Vagina (tissue), 2 donors: ENCODE results near the gene PNLIPRP1. TPM values are rescaled to one million over a fixed set of nuclear protein-coding genes. Genes with fewer than 3 reads are reported as not detected.

ENCODE experiments used
- DNase-seq, 2 donors: peaks; one replicate each; pipeline ENCODE4 v3.0.0-alpha.2; 2017; ENCODE audit errors: extremely low spot score in 2 of 2
- H3K27ac ChIP-seq: fragments of 200-600 bp; sonication (generic); one replicate; pipeline ENCODE4 v1.5.1; 2019
- H3K27me3 ChIP-seq: fragments of 200-600 bp; sonication (generic); one replicate; pipeline ENCODE4 v1.5.1; 2019
- H3K36me3 ChIP-seq, 2 donors: fragments of 200-600 bp; sonication (generic); one replicate each; pipeline ENCODE4 v1.5.1; 2017 to 2019
- H3K4me1 ChIP-seq: fragments of 200-600 bp; sonication (generic); one replicate; pipeline ENCODE4 v1.5.1; 2019
- H3K4me3 ChIP-seq, 2 donors: fragments of 200-600 bp; sonication (generic); 1 replicate in 1 of 2; 2 replicates in 1 of 2; pipeline ENCODE4 v1.5.1; 2016 to 2019
- H3K9me3 ChIP-seq: fragments of 200-600 bp; sonication (generic); one replicate; pipeline ENCODE4 v1.5.1; 2019
- POLR2A ChIP-seq, 2 donors: fragments of 450-650 bp; IDR thresholded peaks; one replicate each; pipeline ENCODE4 v1.6.1; 2017; ENCODE audit warnings: antibody characterized with exemption in 2 of 2, mild to moderate bottlenecking in 2 of 2, moderate library complexity in 2 of 2
- POLR2AphosphoS5 ChIP-seq, 2 donors: sonication (generic); formaldehyde crosslinking; IDR thresholded peaks; one replicate each; pipeline ENCODE4 v1.9.0; 2017; ENCODE audit warnings: antibody characterized with exemption in 2 of 2, mild to moderate bottlenecking in 2 of 2, low read depth in 1 of 2; ENCODE audit not compliant: insufficient read depth in 1 of 2
- intact Hi-C: fragments of 100-400 bp; cut with DNase I; formaldehyde crosslinking; loops from one replicate; pipeline ENCODE4 v1.15.1; 2023
- total RNA-seq: library from RNA; depleted of rRNA; stranded (reverse); fragments of >200 nt; gene quantifications from one replicate; pipeline ENCODE4 v1.2.3, GENCODE V29; 2016
- TF ChIP-seq, protein P1 (sequence below), 3 experiments: fragments of 450-650 bp in 2 of 3; fragments of 200-600 bp in 1 of 3; sonication (generic) in 1 of 3; IDR thresholded peaks; one replicate each; pipeline ENCODE4 v1.5.1; 2017 to 2019; ENCODE audit warnings: antibody characterized with exemption in 3 of 3, mild to moderate bottlenecking in 2 of 3, moderate library complexity in 2 of 3

PNLIPRP1 gene
- total RNA-seq, 1 donor from 2014 or later = not detected

- no peaks in the 10 kb centered on the region for H3K4me1 ChIP-seq
- H3K27me3 ChIP-seq = no peaks in the 10 kb centered on the region
- H3K36me3 ChIP-seq = no peaks in the 10 kb centered on the region
- H3K27ac ChIP-seq = no peak overlapping the region
- H3K9me3 ChIP-seq = no peaks in the 10 kb centered on the region
- intact Hi-C loops = no loop called here
- TF ChIP-seq POLR2AphosphoS5 (IDR thresholded peaks at IDR 0.05; ENCODE audit: insufficient read depth in 1 of 2, low read depth in 1 of 2) (no peak), POLR2A (IDR thresholded peaks at IDR 0.05) (no peak)
- TF ChIP-seq, protein P1, sequence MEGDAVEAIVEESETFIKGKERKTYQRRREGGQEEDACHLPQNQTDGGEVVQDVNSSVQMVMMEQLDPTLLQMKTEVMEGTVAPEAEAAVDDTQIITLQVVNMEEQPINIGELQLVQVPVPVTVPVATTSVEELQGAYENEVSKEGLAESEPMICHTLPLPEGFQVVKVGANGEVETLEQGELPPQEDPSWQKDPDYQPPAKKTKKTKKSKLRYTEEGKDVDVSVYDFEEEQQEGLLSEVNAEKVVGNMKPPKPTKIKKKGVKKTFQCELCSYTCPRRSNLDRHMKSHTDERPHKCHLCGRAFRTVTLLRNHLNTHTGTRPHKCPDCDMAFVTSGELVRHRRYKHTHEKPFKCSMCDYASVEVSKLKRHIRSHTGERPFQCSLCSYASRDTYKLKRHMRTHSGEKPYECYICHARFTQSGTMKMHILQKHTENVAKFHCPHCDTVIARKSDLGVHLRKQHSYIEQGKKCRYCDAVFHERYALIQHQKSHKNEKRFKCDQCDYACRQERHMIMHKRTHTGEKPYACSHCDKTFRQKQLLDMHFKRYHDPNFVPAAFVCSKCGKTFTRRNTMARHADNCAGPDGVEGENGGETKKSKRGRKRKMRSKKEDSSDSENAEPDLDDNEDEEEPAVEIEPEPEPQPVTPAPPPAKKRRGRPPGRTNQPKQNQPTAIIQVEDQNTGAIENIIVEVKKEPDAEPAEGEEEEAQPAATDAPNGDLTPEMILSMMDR (IDR thresholded peaks at IDR 0.05) = no peak
- no peak for DNase-seq
- H3K4me3 ChIP-seq = no peak overlapping the region
Observed at GRCh38 chr10:116598329-116598728, 7.6 kb downstream of the PNLIPRP1 start.

GRCh38 chr10:116599991-116600390 is 9.2 kb downstream of the PNLIPRP1 start:
- TF ChIP-seq, protein P1 (IDR thresholded peaks at IDR 0.05) = no peak
- TF ChIP-seq POLR2AphosphoS5 (IDR thresholded peaks at IDR 0.05; ENCODE audit: insufficient read depth in 1 of 2, low read depth in 1 of 2) (no peak), POLR2A (IDR thresholded peaks at IDR 0.05) (no peak)
- Histone ChIP-seq H3K27me3 (no peaks in the 10 kb centered on the region), H3K4me3 (no peak overlapping the region), H3K9me3 (no peaks in the 10 kb centered on the region), H3K4me1 (no peaks in the 10 kb centered on the region), H3K36me3 (no peaks in the 10 kb centered on the region), H3K27ac (no peak overlapping the region)
- intact Hi-C loops = no loop called here
- no peak for DNase-seq

DNA sequence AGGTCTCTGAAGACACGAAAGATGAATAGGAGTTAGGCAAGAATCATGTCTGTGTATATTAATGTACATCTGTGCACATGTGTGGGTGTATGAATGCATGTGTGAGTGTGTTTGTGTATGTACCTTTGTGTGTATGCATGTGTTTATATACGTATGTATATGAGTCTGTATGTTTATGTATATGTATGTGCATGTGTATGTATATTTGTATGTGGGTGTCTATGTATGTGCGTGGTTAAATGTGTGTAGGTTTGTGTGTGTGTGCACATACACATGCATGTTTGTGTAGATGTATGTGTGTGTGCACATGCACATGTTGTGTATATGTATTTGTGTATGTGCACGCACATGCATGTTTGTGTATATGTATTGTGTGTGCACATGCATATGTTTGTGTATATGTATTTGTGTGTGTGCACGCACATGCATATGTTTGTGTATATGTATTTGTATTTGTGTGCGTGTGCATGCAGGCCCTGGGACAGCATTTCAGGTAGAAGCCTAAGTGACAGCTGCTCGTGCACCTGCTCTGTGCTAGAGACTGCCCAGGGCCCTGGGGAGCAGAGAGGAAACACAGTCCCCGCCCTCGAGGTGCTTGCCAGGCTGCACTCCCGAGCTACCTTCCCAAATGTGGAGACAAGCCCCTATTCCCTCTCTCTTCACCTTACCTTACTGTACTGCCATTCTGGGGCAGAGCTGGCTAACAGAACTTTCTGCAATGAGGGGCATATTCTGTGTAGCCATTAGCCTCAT is 12.1 kb downstream of the PNLIPRP1 start:
- no peak for DNase-seq
- H3K9me3 ChIP-seq = no peaks in the 10 kb centered on the region
- TF ChIP-seq, protein P1 (IDR thresholded peaks at IDR 0.05) = no peak
- TF ChIP-seq POLR2A (IDR thresholded peaks at IDR 0.05) (no peak), POLR2AphosphoS5 (IDR thresholded peaks at IDR 0.05; ENCODE audit: insufficient read depth in 1 of 2, low read depth in 1 of 2) (no peak)
- no peaks in the 10 kb centered on the region for H3K4me1 ChIP-seq
- no peaks in the 10 kb centered on the region for H3K36me3 ChIP-seq
- intact Hi-C loops = no loop called here
- no peak overlapping the region for H3K4me3 ChIP-seq
- H3K27ac ChIP-seq = no peak overlapping the region
- H3K27me3 ChIP-seq = no peaks in the 10 kb centered on the region

GRCh38 chr10:116606061-116606483 is 15.3 kb downstream of the PNLIPRP1 start:
- TF ChIP-seq POLR2AphosphoS5 (IDR thresholded peaks at IDR 0.05; ENCODE audit: insufficient read depth in 1 of 2, low read depth in 1 of 2) = no peak
- TF ChIP-seq, protein P1 (IDR thresholded peaks at IDR 0.05) = no peak
- TF ChIP-seq POLR2A (IDR thresholded peaks at IDR 0.05) = no peak
- intact Hi-C loops = no loop called here

GRCh38 chr10:116607336-116607735 is 16.6 kb downstream of the PNLIPRP1 start:
- H3K4me3 ChIP-seq = no peak overlapping the region
- intact Hi-C loops = no loop called here
- no peak for DNase-seq

More at GRCh38 chr10:116606061-116606483, 15.3 kb downstream of the PNLIPRP1 start:
- Histone ChIP-seq H3K4me1 (no peaks in the 10 kb centered on the region), H3K27me3 (no peaks in the 10 kb centered on the region), H3K27ac (no peak overlapping the region), H3K36me3 (no peaks in the 10 kb centered on the region), H3K4me3 (no peak overlapping the region), H3K9me3 (no peaks in the 10 kb centered on the region)
- no peak for DNase-seq

More at GRCh38 chr10:116607336-116607735, 16.6 kb downstream of the PNLIPRP1 start:
- no peaks in the 10 kb centered on the region for H3K36me3 ChIP-seq
- no peaks in the 10 kb centered on the region for H3K27me3 ChIP-seq
- no peak overlapping the region for H3K27ac ChIP-seq
- H3K4me1 ChIP-seq = no peaks in the 10 kb centered on the region
- TF ChIP-seq, protein P1 (IDR thresholded peaks at IDR 0.05) = no peak
- TF ChIP-seq POLR2AphosphoS5 (IDR thresholded peaks at IDR 0.05; ENCODE audit: insufficient read depth in 1 of 2, low read depth in 1 of 2) = no peak
- no peak for TF ChIP-seq POLR2A (IDR thresholded peaks at IDR 0.05)
- H3K9me3 ChIP-seq = no peaks in the 10 kb centered on the region
